Measurements from ENCODE around the gene ANO8.

DNA sequence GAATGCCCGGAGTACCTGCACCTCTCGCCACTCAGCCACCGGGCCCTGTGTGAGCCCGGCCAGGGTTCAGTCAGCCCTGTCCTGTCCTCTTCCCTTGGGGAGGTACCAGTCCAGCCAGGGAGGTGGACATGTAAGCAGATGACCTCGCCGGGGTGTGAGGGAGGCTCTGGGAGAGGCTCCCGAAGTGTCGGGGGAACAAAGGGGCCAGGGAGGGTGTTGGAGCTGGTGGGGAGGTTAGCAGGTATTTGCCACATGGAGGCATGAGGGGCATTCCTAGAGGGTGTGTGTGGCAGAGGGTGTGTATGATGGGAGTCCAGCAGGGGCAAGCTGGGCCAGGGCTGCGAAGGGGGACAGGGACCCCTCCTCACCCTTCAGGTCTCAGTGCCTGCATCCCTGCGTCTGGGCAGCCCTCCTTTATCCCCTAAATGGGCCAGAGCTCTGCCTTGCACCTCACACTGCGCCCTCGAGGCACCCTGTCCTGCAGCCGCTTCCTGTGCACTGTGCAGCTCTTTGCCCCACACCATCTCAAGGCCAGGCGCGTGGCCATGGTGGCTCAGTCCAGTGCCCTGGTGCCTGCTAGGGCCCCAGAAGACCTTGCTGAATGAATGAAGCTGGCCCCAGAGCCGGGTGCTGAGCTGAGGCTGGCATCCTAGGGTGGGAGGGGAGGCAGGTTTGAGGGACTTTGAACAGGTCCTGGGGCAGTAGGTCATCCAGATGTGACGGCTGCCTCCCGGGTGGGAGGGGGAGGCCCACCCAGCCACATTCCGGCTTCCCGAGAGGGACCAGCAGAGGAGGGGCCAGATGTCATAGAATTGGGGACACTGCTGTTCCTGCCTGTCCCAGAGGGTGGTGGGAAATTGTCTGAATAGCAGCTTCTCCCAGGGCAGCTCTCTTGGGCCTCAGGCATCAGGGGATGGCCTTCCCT lies 22.2 kb downstream of the ANO8 start:
- TF ChIP-seq, protein P1, sequence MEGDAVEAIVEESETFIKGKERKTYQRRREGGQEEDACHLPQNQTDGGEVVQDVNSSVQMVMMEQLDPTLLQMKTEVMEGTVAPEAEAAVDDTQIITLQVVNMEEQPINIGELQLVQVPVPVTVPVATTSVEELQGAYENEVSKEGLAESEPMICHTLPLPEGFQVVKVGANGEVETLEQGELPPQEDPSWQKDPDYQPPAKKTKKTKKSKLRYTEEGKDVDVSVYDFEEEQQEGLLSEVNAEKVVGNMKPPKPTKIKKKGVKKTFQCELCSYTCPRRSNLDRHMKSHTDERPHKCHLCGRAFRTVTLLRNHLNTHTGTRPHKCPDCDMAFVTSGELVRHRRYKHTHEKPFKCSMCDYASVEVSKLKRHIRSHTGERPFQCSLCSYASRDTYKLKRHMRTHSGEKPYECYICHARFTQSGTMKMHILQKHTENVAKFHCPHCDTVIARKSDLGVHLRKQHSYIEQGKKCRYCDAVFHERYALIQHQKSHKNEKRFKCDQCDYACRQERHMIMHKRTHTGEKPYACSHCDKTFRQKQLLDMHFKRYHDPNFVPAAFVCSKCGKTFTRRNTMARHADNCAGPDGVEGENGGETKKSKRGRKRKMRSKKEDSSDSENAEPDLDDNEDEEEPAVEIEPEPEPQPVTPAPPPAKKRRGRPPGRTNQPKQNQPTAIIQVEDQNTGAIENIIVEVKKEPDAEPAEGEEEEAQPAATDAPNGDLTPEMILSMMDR (IDR thresholded peaks at IDR 0.05; ENCODE audit: control extremely low read depth in 1 of 3, insufficient read depth in 1 of 3, low read depth in 1 of 3, low read length in 3 of 3): no peak
- TF ChIP-seq GABPA (IDR thresholded peaks at IDR 0.05; ENCODE audit: borderline replicate concordance, insufficient read depth, low read length): no peak

All from H1 (cell line).